GM18519 (cell line): ENCODE results near the gene RPL10A.

Experiments used
- ATAC-seq: cut with Tn5 transposase; IDR thresholded peaks from one replicate; pipeline ENCODE4 v1.9.1; 2021; ENCODE audit warnings: mild to moderate bottlenecking, moderate library complexity; ENCODE audit not compliant: unreplicated experiment, low FRiP score

The RPL10A gene

GRCh38 chr6:35474131-35474941, 6.1 kb downstream of the RPL10A start:
- no peak for ATAC-seq

GRCh38 chr6:35474942-35475570, 6.9 kb downstream of the RPL10A start:
- ATAC-seq, result no peak

- ATAC-seq, result no peak
These were observed 7.4 kb downstream of the RPL10A start for GRCh38 chr6:35475573-35475972.

GRCh38 chr6:35476004-35476403, 7.8 kb downstream of the RPL10A start:
- no peak for ATAC-seq

GRCh38 chr6:35477028-35477427, 8.8 kb downstream of the RPL10A start:
- no peak for ATAC-seq

GRCh38 chr6:35477551-35478179, 9.5 kb downstream of the RPL10A start:
- ATAC-seq, result no peak

GRCh38 chr6:35478259-35478658, 10.1 kb downstream of the RPL10A start:
- no peak for ATAC-seq

- ATAC-seq, result no peak
These were observed 12.0 kb downstream of the RPL10A start for GRCh38 chr6:35480176-35480575.

- ATAC-seq, result no peak
These were observed 13.0 kb downstream of the RPL10A start for GRCh38 chr6:35481226-35481625.

- ATAC-seq, result no peak
These were observed 14.9 kb downstream of the RPL10A start for GRCh38 chr6:35483062-35483461.

- ATAC-seq, result no peak
These were observed 15.3 kb downstream of the RPL10A start for GRCh38 chr6:35483490-35483889.

- no peak for ATAC-seq
These were observed 15.9 kb downstream of the RPL10A start for GRCh38 chr6:35483893-35484645.

- ATAC-seq, result no peak
These were observed 16.8 kb downstream of the RPL10A start for GRCh38 chr6:35484921-35485392.

- no peak for ATAC-seq
These were observed 17.2 kb downstream of the RPL10A start for GRCh38 chr6:35485402-35485877.

GRCh38 chr6:35486005-35486925, 18.1 kb downstream of the RPL10A start:
- ATAC-seq, result no peak

GRCh38 chr6:35487658-35488516, 19.7 kb downstream of the RPL10A start:
- no peak for ATAC-seq

- no peak for ATAC-seq
These were observed 20.3 kb downstream of the RPL10A start for GRCh38 chr6:35488517-35488862.

GRCh38 chr6:35489066-35489465, 20.9 kb downstream of the RPL10A start:
- no peak for ATAC-seq
